Ishikawa (cell line): Measurements from ENCODE around the gene TENT5A.

Experiments
- EP300 ChIP-seq: IDR thresholded peaks from 2 replicates; pipeline ENCODE4 v1.6.1; 2012; ENCODE audit warnings: borderline replicate concordance
- RAD21 ChIP-seq: IDR thresholded peaks from 2 replicates; pipeline ENCODE4 v1.6.1; 2012; ENCODE audit warnings: low read depth

- TF ChIP-seq RAD21: no peak
- no peak for TF ChIP-seq EP300
Observed at GRCh38 chr6:81731814-81732213, 20.7 kb downstream of the TENT5A start.
